Measurements from ENCODE around the gene CMSS1. TPM values are rescaled to one million over a fixed set of nuclear protein-coding genes. Genes with fewer than 3 reads are reported as not detected.
A peak's percentile ranks its signal among the peaks of the same experiment; 100 is the strongest.

Gene CMSS1
- total RNA-seq, 8 experiments from 2014 or later = 28.2 to 57.2 (median 41.5) TPM

GRCh38 chr3:100141586-100141985, 323.9 kb downstream of the CMSS1 start:
- Histone ChIP-seq H3K27ac (no peak overlapping the region), H3K4me1 (replicated peaks in 1 of 2) (no peaks in the 10 kb centered on the region), H3K4me3 (no peak overlapping the region)
- ATAC-seq (replicated peaks in 6 of 8) = no peak
- in situ Hi-C loops (cut with MboI; ENCODE audit: low pct_unique_long_range_greater_than_20kb in 2 of 9, low sequenced_read_pairs in 9 of 9, unreplicated experiment in 9 of 9) = no loop called here
- 14 to 100% (median 33%) methylated on average over 1 of the region's 1 CpG; no CpG with 5 or more reads in 3 of the 10 experiments for WGBS, 10 experiments

DNA sequence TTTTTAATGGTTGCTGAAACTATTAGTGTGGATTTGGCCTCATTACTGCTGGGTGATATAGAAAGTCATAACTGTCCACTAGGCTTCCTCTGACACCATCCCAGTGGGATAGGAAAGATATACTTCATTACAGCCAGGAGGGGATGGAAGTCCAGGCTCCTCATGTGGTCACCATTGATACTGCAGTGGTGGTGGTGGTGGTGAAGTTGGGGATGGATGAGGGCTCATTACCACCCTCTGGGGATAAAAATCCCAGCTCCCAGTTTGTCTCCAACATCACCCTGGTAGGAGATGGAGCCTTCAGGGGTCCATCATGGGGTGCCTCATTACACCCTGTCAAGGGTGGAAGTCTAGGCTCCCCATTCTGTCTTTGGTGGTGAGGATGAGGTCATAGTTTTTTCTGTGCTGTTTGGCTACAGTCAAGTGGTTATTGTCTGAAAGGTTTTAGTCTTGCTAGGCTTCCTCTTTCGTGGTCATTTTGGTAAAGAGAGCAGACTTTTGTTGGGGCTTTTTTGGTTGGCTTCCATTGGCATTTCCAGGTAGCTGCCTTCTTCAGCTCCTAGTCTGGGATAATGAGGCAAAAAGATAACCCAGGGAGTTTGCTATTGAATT, 326.7 kb downstream of the CMSS1 start:
- Histone ChIP-seq H3K4me3 (no peak overlapping the region), H3K4me1 (replicated peaks in 1 of 2) (no peaks in the 10 kb centered on the region), H3K27ac (no peak overlapping the region)
- no peak for ATAC-seq (replicated peaks in 6 of 8)
- 0 to 100% (median 86%) methylated on average over 1 of the region's 1 CpG; no CpG with 5 or more reads in 3 of the 10 experiments for WGBS, 10 experiments
- in situ Hi-C loops (cut with MboI; ENCODE audit: low pct_unique_long_range_greater_than_20kb in 2 of 9, low sequenced_read_pairs in 9 of 9, unreplicated experiment in 9 of 9) = no loop called here

- WGBS, 10 experiments = 83 to 100% (median 95%) methylated on average over 1 to 2 of the region's 2 CpGs; no CpG with 5 or more reads in 1 of the 10 experiments
- no peak overlapping the region for H3K27ac ChIP-seq
- in situ Hi-C loops (cut with MboI; ENCODE audit: low pct_unique_long_range_greater_than_20kb in 2 of 9, low sequenced_read_pairs in 9 of 9, unreplicated experiment in 9 of 9) = no loop called here
These were observed 331.5 kb downstream of the CMSS1 start for GRCh38 chr3:100149130-100149529.

GRCh38 chr3:100149713-100150415, 332.2 kb downstream of the CMSS1 start:
- 56 to 100% (median 91%) methylated on average over 1 to 5 of the region's 6 CpGs; no CpG with 5 or more reads in 2 of the 10 experiments for WGBS, 10 experiments
- ATAC-seq (replicated peaks in 6 of 8) = no peak
- Histone ChIP-seq H3K27ac (no peak overlapping the region), H3K4me1 (replicated peaks in 1 of 2) (peaks cover 3 to 5% of the 10 kb centered on the region in 2 donors), H3K4me3 (no peak overlapping the region)
- in situ Hi-C loops (cut with MboI; ENCODE audit: low pct_unique_long_range_greater_than_20kb in 2 of 9, low sequenced_read_pairs in 9 of 9, unreplicated experiment in 9 of 9) = no loop called here

More at GRCh38 chr3:100149130-100149529, 331.5 kb downstream of the CMSS1 start:
- Histone ChIP-seq H3K4me3 (no peak overlapping the region), H3K4me1 (replicated peaks in 1 of 2) (peaks cover 3 to 5% of the 10 kb centered on the region in 2 donors)
- ATAC-seq (replicated peaks in 6 of 8) = no peak

DNA sequence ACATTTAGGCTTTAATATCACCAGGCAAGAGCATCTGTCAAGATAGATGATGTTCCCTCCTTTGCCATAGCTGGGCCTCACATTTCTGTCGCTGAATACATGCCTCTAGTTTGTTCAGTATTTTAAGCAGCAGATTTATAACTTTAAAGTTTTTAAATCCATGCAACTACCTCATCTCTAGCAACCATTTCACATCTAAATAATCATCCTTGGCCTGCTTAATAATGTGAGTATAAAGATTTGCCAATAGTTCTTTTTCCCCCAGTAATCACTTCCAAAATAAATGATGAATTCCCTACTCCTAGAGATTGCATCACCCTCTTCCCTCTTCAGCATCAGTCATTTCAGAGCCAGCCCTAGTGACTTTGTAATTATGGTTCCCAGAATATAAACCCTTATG, 332.8 kb downstream of the CMSS1 start:
- Histone ChIP-seq H3K27ac (no peak overlapping the region), H3K4me3 (no peak overlapping the region), H3K4me1 (replicated peaks in 1 of 2) (peaks cover 3 to 5% of the 10 kb centered on the region in 2 donors)
- ATAC-seq (replicated peaks in 6 of 8) = peak in 1 of 8 experiments; percentile 14
- WGBS, 10 experiments = 0 to 100% (median 44%) methylated on average over 1 of the region's 1 CpG; no CpG with 5 or more reads in 2 of the 10 experiments
- in situ Hi-C loops (cut with MboI; ENCODE audit: low pct_unique_long_range_greater_than_20kb in 2 of 9, low sequenced_read_pairs in 9 of 9, unreplicated experiment in 9 of 9) = no loop called here

GRCh38 chr3:100151024-100151707, 333.5 kb downstream of the CMSS1 start:
- WGBS, 10 experiments = 83 to 100% (median 93%) methylated on average over 1 to 8 of the region's 8 CpGs; no CpG with 5 or more reads in 4 of the 10 experiments
- ATAC-seq (replicated peaks in 6 of 8) = no peak
- no peak overlapping the region for H3K4me3 ChIP-seq
- H3K4me1 ChIP-seq (replicated peaks in 1 of 2) = peaks cover 3 to 5% of the 10 kb centered on the region in 2 donors
- in situ Hi-C loops (cut with MboI; ENCODE audit: low pct_unique_long_range_greater_than_20kb in 2 of 9, low sequenced_read_pairs in 9 of 9, unreplicated experiment in 9 of 9) = no loop called here
- no peak overlapping the region for H3K27ac ChIP-seq

GRCh38 chr3:100154171-100154570, 336.5 kb downstream of the CMSS1 start:
- no peak for ATAC-seq (replicated peaks in 6 of 8)
- in situ Hi-C loops (cut with MboI; ENCODE audit: low pct_unique_long_range_greater_than_20kb in 2 of 9, low sequenced_read_pairs in 9 of 9, unreplicated experiment in 9 of 9) = no loop called here
- Histone ChIP-seq H3K4me3 (no peak overlapping the region), H3K27ac (no peak overlapping the region), H3K4me1 (replicated peaks in 1 of 2) (peaks cover 3 to 5% of the 10 kb centered on the region in 2 donors)
- WGBS, 10 experiments = 89 to 100% (median 100%) methylated on average over 1 of the region's 1 CpG; no CpG with 5 or more reads in 2 of the 10 experiments

GRCh38 chr3:100155128-100155527, 337.5 kb downstream of the CMSS1 start:
- Histone ChIP-seq H3K4me1 (replicated peaks in 1 of 2) (peaks cover 3 to 5% of the 10 kb centered on the region in 2 donors), H3K4me3 (no peak overlapping the region), H3K27ac (no peak overlapping the region)
- in situ Hi-C loops (cut with MboI; ENCODE audit: low pct_unique_long_range_greater_than_20kb in 2 of 9, low sequenced_read_pairs in 9 of 9, unreplicated experiment in 9 of 9) = no loop called here
- ATAC-seq (replicated peaks in 6 of 8) = no peak

- in situ Hi-C loops (cut with MboI; ENCODE audit: low pct_unique_long_range_greater_than_20kb in 2 of 9, low sequenced_read_pairs in 9 of 9, unreplicated experiment in 9 of 9) = no loop called here
These were observed 337.9 kb downstream of the CMSS1 start for GRCh38 chr3:100155590-100155989.

GRCh38 chr3:100157685-100158084, 340.0 kb downstream of the CMSS1 start:
- Histone ChIP-seq H3K4me1 (replicated peaks in 1 of 2) (no peaks in the 10 kb centered on the region), H3K27ac (no peak overlapping the region), H3K4me3 (no peak overlapping the region)
- no peak for ATAC-seq (replicated peaks in 6 of 8)
- WGBS, 10 experiments = 0 to 100% (median 67%) methylated on average over 1 to 2 of the region's 2 CpGs; no CpG with 5 or more reads in 3 of the 10 experiments
- in situ Hi-C loops (cut with MboI; ENCODE audit: low pct_unique_long_range_greater_than_20kb in 2 of 9, low sequenced_read_pairs in 9 of 9, unreplicated experiment in 9 of 9) = no loop called here

More at GRCh38 chr3:100155590-100155989, 337.9 kb downstream of the CMSS1 start:
- Histone ChIP-seq H3K4me3 (no peak overlapping the region), H3K4me1 (replicated peaks in 1 of 2) (peaks cover 3% of the 10 kb centered on the region in 2 donors), H3K27ac (no peak overlapping the region)
- no peak for ATAC-seq (replicated peaks in 6 of 8)

DNA sequence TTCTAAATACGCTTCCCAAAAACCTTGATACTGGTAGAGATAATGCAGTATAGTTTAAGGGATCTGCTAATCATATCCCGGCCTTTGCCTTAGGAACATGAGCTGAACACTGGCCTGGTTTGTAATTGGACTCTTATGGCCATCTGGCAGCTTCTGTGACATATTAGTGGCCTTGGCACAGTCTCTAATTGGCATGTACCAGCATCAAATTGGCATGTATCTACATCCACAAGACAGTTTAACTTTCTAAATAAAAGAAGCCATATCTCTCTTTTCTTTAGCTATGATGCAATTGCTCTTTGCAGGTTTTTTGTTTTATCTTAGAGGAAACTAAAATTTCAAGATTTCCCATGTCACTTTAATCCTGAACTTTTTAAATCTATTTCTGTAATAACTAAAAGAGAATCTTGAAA, 341.3 kb downstream of the CMSS1 start:
- in situ Hi-C loops (cut with MboI; ENCODE audit: low pct_unique_long_range_greater_than_20kb in 2 of 9, low sequenced_read_pairs in 9 of 9, unreplicated experiment in 9 of 9) = no loop called here
- WGBS, 10 experiments = 8 to 100% (median 88%) methylated on average over 1 to 2 of the region's 2 CpGs; no CpG with 5 or more reads in 2 of the 10 experiments
- no peak for ATAC-seq (replicated peaks in 6 of 8)
- Histone ChIP-seq H3K4me3 (no peak overlapping the region), H3K4me1 (replicated peaks in 1 of 2) (no peaks in the 10 kb centered on the region), H3K27ac (no peak overlapping the region)

DNA sequence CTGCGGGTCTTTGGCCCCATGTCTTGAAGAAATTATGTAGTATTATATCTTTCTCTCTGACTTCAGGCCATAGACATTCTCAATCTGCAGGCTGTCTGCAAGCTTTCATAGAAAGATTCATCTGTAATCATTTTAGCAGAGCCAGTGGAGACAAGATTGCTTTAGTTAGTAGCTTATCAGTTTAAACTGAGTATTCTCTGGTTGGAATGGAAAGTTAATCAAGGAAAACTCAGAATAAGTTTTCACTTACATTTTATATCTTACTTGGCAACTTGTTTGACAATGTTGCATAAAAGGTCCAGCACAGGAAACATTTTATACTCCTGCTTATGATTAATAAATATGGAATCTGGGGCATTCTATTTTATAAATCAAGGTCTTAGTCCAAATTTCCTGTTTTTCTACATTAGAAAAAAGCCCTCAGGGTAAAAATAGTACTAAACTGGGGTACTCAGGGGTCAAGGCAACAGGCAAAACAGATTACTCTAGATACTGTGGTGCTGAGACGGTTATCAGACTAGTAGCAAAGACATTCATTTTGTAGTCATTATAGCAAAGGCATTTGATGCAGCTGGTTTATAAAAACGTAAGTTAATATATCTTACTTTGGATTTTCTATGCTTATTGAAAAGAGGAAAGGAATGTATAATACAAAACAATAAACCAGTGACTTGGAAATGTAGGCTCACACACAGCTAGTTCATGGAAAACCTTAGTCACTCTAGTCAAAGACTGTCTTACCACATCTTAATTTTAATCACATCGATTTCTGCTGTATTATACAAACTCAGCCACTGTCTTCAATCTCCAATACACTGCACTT, 341.9 kb downstream of the CMSS1 start:
- in situ Hi-C loops (cut with MboI; ENCODE audit: low pct_unique_long_range_greater_than_20kb in 2 of 9, low sequenced_read_pairs in 9 of 9, unreplicated experiment in 9 of 9) = no loop called here
- no peaks in the 10 kb centered on the region for H3K4me1 ChIP-seq (replicated peaks in 1 of 2)
- 29 to 100% (median 84%) methylated on average over 1 to 4 of the region's 4 CpGs for WGBS, 10 experiments
- ATAC-seq (replicated peaks in 6 of 8) = no peak
- no peak overlapping the region for H3K4me3 ChIP-seq
- H3K27ac ChIP-seq = no peak overlapping the region

Measured in motor neuron (in vitro differentiated cells).